Fibroblast of upper back skin (primary cell): ENCODE measurements around the gene RDH16.
A peak's percentile ranks its signal among the peaks of the same experiment; 100 is the strongest.
"Not testable (repeated sequence)": the region's sequence is repeated elsewhere in the genome, so short reads cannot be mapped to it uniquely, and the experiment has no call there.

ENCODE experiments used
- DNase-seq: peaks from one replicate; pipeline ENCODE4 v3.0.0-alpha.2; 2013

Gene RDH16

DNA sequence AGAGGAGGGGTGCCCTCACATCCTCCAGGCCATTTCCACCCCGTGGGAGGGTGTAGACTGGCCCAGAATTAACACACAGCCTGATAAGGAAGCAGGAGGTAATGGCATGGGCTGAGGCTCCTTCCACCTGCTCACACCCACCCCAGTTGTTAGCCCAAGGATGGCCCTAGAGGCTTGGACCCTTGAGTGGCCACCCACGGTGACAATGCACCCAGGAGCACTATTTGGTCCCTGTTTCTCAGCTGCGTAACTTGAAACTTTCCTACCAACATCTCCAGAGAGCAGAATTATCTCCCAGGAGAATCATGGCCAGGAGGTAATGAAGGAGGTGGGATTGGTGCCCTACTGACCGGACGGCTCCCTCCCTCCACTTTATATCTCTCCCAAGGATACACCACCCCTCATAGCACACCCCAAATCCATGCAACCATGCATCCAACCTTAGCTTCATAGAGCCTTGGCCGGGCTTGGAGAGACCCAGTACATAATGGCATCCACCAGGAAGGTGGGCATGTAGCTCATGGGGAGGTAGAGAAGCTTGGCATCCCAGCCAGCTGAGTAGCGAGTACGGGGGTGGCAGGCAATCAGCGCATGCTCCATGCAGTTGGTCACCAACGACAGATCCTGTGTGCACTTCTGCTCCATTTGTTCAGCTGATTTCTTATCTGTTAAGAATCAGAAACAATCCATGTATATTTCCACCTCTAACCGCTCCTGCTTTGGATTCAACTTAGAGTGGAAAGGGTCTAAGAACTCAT lies 5.6 kb downstream of the RDH16 start:
- no peak for DNase-seq

DNA sequence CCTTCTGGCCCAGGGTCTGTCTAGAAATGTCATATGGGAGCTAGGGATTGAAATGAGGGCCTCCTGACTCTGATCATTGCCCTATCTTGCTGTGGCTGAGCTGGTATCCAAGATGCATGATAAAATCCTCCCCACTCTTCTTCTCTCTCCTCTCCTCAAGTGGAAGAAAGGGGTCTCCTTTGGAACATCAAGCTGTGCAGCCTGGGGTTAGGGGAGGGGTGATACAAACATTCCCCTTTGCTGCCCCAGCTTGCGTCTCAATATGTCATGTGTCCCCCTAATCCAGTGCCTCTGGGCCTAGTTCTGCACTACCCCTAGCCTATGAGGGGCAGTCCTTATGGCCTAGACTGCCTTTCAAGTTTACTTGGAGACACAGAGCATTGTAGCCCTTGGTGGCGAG lies 8.5 kb downstream of the RDH16 start:
- DNase-seq: no peak

DNA sequence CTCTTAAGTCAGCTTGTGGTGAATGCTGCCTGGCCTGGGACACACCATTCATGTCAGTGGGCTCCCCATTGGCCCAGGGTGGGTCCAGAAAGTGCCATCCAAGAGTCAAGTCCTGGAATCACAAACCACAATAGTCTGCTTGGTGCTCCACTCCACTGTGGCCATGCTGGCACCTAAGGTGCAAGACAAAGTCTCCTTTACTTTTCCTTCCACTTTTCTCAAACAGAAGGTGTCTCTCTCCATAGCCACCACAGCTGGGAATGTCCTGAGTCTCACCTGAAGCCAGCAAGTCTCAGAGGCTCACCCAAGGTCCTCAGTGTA lies 9.0 kb downstream of the RDH16 start:
- DNase-seq: no peak

DNA sequence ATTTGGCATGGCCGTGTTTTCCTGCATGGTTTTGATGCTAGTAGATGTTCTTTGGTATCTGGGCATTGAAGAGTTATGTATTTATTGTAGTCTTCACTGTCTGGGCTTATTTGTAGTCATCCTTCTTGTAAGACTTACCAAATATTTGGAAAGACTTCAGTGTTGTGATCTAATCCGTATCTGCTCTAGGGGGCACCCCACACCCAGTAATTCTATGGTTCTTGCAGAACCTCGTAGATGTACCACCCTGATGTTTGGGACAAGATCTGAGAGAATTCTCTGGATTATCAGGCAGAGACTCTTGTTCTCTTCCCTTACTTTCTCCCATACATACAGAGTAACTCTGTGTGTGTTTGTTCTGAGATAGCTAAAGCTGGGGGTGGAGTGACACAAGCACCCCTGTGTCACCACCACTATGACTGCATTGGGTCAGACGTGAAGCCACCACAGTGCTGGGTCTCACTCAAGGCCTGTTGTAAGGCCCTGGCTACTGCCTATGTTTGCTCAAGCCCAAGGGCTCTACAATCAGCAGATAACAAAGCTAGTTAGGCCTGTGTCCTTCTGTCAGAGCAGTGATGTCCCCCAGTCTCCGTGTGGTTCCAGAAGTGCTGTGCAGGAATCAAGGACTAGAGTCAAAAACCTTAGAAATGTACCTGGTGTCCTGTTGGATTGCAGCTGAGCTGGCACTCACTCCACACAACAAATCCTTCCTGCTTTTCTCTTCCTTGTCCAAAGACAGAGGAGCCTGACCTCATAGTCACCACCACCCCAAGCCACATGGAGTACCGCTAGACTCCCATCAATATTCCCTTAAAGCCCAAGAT lies 9.6 kb downstream of the RDH16 start:
- DNase-seq: no peak

DNA sequence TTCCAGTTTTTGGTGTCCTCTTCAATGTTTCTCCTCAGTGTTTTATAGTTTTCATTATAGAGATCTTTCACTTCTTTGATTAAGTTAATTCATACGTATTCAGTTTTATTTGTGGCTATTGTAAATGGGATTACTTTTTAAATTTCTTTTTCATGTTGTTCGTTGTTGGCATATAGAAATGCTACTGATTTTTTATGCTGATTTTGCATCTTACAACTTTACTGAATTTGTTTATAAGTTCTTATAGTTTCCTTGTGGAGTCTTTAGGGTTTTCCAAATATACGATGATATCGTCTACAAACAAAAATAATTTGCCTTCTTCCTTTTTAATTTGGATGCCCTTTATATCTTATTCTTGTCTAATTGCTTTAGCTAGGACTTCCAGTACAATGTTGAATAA lies 13.5 kb downstream of the RDH16 start:
- no peak for DNase-seq

DNA sequence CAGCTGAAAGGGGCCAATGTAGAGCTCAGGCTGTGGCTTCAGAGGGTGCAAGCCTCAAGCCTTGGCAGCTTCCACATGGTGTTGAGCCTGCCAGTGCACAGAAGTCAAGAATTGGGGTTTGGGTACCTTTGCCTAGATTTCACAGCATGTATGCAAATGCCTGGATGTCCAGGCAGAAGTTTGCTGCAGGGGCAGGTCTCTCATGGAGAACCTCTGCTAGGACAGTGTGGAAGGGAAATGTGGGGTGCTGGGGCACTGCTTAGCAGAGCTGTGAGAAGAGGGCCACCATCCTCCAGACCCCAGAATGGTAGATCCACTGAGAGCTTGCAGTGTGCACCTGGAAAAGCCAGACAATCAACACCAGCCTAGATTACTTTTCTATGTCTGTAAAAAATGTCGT lies 14.0 kb downstream of the RDH16 start:
- DNase-seq: not testable (repeated sequence)

DNA sequence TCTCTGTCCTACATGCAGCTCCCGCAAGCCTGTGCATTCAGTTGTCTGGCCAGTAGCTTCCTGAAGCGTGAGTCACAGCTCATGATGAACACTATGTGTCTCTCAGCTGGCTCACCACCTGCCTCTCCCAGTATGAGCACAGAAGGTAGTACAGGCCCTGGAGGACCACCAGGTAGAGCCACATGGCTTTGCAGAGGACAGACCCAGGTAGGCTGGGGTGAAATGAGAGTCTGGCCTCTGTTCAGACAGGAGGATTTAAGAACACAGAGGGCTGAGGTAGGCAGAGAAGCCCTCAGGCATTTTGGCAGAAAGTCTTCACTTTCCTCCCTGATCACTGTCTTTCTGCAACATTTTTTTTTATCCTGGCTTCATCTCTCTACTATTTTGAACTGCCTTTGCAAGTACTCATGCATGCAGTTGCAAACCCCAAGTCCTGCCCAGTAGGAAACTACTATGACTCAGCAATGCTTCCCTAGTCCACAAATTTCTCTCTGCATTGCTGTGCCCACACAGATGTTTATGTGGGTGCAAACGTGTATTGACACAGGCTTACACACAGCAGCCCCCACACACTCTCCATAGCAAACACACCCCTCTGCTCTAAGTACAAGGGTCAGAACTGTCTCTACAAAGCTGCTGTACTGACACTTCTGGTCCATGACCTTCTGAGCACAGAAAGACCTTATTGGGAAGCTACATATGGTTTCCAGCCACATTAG lies 15.9 kb downstream of the RDH16 start:
- peak; percentile 72 for DNase-seq

DNA sequence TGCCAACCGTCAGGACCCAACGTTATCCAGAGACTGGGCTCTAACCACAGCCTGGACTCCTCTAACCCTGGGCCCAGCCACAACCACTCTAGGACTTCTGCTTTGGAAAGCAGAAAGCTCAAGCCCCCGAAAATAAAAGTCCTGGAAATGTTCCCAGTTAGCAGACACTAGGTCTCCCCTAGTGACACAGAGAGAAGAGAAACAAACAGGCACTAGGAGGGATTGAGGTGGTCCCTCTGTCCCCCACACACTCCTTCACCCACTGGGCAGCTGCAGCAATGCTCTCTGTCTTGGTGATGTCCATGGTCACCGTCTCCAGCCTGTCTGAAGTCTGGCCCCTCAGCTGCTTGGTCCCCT lies 16.5 kb downstream of the RDH16 start:
- not testable (repeated sequence) for DNase-seq

DNA sequence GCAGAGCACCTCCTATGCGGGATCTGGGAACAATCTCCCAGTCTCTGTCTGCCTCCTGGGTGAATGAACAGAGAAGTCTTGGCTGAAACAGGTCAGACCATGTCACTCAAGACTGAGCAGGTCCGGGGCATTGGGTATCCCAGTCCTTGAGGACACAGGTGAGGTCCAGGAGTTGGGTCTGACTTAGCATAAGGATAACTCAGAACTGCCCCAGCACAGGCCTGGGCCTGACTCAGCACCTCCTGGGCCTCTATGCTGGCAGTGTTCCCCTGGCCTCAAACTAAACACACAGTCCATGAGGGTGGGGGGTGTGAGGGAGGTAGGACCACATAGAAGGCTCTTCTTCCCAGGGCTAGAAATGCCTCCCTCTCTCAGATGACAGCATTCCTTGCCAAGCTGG lies 21.7 kb downstream of the RDH16 start:
- DNase-seq: no peak

DNA sequence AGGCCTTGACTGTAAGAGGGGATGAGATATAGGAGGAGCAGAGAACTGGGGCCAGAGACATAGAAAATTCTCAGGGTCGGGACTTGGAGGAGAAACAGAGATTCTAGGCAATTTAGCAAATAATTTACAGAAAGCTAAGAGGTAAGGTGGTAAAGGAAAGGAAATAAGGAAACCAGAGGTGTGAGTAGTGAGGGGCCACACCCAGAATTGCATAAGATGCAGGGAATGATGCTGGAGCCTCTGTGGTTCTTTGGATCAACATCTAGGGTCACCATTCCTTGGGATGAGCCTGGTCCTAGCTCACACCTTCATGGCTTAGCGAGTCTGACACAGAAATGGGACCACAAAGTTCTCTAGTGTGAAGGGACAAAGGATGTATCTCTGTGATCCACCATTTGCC lies 22.3 kb downstream of the RDH16 start:
- no peak for DNase-seq

DNA sequence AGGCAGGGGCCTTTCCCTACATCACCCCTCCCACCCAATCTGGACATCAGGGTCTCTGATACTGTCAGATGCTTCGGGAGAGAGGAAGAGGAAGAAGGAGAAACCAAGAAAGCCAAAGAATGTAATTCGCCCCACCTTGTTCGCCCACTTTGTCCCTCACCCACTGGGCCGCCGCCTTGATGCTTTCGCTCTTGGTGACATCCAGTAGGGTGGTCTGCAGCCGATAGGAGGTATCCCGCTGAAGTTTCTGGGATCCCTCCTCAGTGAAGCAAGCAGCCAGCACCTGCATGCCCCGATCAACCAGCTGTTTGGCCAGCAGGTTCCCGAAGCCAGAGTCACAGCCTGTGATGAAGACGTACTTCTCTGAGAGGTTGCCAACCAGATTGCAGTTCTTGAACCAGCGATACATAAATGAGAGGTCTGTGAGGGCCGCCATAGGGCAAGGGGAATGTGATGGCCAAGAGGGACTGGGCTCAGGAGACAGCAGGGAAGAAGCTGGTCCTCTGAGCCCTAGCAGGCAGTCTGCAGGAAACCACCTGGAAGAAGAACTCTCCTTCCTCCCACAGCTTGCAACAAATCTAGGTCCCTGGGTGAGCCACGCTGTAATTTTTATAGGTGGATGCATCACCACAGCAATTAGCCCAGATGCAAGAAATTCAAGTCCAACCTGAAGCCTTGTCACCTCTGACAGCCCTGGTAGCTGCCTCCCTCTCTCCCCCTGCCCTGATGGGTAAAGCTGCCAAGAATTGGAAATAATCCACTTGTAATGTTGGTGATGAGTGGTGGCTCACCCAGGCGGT lies 23.4 kb downstream of the RDH16 start, which contains the start of gene SDR9C7:
Gene SDR9C7, minus strand, starts transcription at position 583 of the 800 bp plus-strand sequence. Its CDS starts 147 bp downstream, at position 436.
- no peak for DNase-seq

DNA sequence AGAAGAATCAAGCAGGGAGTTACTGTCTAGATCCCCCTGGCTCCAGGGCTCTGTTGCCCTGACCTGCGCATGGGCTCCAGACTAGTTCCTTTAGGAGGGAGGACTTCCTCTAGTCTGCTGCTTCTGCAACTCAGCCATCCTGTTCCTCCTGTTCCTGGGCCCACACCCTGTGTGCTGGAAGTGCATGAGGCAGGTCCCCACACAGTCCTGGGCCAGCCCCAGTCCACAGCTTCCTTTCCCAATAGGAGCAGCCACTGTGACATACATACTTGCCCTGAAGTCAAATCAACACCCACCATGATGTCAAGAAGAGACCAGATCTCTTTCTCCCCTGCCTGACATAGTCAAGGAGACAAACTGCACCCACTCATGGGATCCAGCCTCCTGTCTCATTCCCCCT lies 24.5 kb downstream of the RDH16 start:
- no peak for DNase-seq

DNA sequence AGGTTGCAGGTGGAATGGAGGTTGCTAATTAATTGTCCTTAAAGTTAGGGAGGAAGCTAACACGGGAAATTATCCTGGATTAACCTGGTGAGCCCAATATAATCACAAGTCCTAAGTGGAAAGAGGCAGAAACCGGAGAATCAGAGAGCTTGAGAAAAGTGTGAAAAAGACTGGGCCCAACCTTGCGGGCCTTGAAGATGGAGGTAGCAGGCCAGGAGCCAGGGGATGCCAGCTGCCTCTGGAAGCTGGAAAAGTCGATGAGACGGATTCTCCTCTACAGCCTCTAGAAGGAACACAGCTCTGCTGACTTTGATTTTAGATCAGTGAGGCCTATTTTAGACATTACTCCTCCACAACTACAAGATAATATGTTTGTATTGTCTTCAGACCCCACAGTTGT lies 25.3 kb downstream of the RDH16 start:
- no peak for DNase-seq

DNA sequence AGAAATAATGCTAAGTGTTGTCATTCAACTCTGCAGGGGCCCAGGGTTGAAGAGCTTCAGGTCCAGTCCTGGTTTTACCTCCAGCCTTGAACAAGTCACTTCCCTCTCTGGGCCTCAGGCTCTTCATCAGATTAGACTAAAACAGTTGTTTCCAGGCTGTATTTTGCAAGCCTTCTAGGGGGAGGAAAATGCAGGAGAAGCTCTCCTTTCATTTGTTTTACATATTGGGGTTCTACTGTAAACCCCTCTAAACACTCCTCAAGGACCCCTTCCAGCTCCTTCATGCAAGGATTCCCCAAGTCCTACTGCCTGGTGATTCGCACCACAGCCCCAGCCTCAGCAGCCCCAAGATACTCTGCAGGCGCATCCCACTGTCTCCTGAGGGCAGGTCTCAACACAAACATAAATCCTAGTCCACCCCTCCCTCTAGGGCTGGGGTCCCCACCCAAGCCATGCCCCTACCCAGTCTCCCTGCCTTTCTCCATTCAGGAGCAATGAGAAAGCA lies 25.9 kb downstream of the RDH16 start:
- peak; percentile 54 for DNase-seq

DNA sequence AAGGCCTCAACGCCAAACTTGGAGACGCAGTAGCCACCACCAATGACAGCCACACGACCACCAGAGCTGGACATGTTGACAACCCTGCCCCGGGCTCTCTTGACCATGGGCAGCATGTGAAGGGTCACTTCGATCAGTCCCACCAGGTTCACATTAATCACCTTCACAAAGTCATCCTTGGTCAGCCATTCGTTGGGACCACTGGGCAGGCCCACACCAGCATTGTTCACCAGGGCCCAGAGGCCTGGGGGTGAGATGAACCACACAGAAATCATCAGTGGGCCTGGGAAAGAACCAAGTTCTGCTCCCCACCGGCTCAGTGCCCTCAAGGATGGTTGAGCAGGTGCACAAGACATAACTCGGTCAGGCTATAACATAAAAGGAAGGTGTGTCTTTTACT lies 27.2 kb downstream of the RDH16 start:
- DNase-seq: no peak

DNA sequence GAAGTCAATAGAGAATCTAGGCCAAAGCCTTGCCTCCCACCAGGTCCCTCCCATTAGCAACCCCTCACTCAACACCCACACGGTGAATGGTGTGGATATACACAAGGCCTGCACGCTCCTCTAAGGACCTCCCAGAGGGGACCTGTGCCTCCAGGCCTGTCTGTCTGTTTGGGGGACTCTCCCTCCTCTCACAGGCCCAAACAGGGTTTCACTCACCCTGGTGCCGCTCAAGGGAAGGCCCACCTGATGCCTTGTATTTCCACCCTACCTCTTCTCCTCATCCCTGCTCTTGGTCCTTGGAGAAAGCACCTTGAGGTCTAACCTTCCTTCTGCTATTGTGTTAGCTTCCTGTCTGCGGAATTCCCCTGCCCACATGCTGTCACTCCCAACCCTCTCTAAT lies 27.6 kb downstream of the RDH16 start:
- DNase-seq: no peak

DNA sequence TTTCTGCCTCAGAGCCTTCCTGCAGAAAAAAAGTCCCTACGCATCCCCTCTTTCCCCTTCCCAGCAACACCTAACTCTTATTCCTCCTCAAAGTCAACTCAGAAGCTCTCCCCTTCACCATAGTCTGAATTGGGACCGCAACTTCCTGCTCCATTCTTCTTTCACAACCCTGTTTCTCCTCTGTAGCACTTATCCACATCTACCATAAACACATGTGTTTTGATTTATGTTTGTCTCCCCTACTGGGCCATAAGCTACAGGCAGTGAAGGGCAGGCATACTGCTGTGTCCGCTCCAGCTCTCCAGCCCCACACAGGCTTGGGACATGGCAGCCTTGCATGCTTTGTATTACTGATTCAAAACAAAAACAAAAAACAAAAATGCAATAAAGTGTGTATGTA lies 29.1 kb downstream of the RDH16 start:
- DNase-seq: peak; percentile 17

DNA sequence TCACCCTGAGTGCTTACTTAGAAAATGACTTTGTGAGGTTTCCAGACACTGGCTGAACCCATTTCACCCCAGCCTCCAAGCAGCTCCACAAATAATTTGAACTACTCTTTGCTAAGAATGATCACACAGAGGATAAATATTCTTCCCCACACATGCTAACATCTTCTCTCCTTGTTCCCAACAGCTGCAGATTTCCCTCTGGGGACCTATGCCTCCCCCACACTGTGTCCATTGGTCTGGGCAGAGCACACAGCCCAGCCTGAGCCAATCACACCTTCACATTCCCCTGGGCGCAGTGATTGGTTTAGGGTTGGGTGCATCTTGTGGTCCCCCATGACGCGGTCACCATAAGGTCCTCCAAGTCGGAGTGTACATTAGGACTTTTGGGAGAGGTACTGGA lies 30.1 kb downstream of the RDH16 start:
- DNase-seq: no peak

DNA sequence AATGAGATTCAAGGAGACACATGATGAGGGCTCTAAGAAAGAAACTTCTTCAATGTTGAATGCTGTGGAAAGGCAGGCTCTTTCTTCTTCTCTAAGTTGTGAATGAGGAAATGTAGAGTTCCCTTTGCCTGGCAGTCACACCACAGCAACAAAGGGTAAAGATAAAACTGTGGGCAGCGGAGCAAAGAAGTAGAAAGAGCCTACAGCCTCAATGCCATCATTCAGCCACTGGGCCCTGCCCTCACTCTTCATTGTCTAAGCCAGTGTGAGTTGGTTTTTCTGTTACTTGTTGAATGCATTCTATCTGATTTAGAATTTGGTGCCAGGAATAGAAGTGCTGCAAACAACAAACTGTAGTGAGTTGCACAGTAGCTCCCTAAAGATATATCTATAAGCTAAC lies 35.4 kb downstream of the RDH16 start:
- no peak for DNase-seq

DNA sequence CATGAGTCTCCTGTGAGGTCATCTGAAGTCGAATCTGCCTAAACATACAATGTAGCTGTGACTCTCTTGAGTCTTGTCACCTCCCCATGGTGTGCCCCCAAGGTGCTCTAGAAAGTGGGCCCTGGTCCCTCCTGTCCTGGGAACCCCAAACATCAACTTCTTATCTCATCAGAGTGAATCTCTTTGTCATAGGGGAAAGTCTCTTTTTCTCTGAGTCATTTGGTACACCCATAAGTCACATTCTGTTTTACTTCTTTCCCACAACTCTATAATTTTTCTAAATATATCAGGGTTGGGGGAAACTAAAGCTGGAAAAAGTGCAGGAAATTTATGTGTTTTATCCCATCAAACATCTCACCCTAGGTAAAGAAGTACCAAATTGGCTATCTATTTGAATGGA lies 36.1 kb downstream of the RDH16 start:
- DNase-seq: no peak

DNA sequence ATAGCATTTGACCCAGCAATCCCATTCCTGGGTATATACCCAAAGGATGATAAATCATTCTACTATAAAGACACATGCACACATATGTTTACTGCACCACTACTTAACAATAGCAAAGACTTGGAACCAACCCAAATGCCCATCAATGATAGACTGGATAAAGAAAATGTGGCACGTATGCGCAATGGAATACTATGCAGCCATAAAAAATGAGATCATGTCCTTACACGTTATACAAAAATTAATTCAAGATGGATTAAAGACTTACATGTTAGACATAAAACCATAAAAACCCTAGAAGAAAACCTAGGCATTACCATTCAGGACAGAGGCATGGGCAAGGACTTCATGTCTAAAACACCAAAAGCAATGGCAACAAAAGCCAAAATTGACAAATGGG lies 39.3 kb downstream of the RDH16 start:
- DNase-seq: not testable (repeated sequence)

DNA sequence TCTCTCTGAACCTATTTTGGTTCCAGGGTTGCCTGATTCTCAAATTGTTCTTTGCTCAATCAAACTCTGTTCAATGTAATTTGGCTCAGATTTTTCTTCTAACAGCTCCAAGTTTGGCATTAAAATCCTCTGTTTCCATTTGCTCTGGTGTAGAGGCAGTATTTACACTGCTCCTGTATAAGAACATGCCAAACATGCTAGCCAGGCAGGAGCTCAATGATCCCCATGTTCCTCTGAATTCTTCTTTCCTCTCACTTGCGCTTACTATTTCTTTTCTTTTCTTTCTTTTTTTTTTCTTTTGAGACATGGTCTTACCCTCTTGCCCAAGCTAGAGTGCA lies 40.4 kb downstream of the RDH16 start:
- DNase-seq: no peak
